ENCODE results near the gene NUP43. TPM values are rescaled to one million over a fixed set of nuclear protein-coding genes. Genes with fewer than 3 reads are reported as not detected.
"Not testable (repeated sequence)": the region's sequence is repeated elsewhere in the genome, so short reads cannot be mapped to it uniquely, and the experiment has no call there.

Gene NUP43
- total RNA-seq, 2 donors from 2014 or later = 77.1 to 98.5 TPM

DNA sequence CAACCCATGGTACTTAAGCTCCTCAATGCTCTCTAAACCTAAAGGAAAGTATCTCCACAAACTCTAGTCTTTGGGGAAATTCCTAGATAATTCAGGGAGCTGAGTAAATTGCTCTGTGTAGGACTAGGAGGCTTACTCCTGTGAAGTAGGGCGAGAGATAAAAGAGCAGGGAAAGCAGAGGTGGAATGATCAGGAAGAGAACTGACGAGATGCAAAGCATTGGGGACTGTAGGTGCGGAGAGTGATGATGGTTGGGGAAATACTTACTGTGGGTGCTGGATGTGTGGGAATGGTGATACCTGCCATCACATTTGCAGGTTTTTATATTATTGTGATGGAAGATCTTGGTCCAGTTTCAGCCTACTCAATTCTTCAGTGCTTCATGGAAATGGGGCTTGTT is 26.8 kb downstream of the NUP43 start:
- no peak for ATAC-seq

GRCh38 chr6:149717588-149718458 is 28.5 kb downstream of the NUP43 start, which contains the start of gene LATS1:
TSS of gene LATS1 (minus strand) at chr6:149718101. CDS start at chr6:149702126, 15,975 bp downstream.
- H3K27ac Mint-ChIP-seq = peak within 1 kb of the TSS; percentile 98 to 99
- DNase-seq (ENCODE audit: low spot score in 2 of 2) (peak; percentile 84 to 93), ATAC-seq (peak; percentile 89 to 93)
- peaks cover 16 to 19% of the 10 kb centered on the region in 2 donors for H3K36me3 Mint-ChIP-seq
- H3K9me3 Mint-ChIP-seq = no peaks in the 10 kb centered on the region

More for the DNA sequence above, 26.8 kb downstream of the NUP43 start:
- Mint-ChIP-seq H3K36me3 (peaks cover 16 to 19% of the 10 kb centered on the region in 2 donors), H3K27ac (no peak overlapping the region), H3K9me3 (no peaks in the 10 kb centered on the region)
- DNase-seq (ENCODE audit: low spot score in 2 of 2) = no peak

DNA sequence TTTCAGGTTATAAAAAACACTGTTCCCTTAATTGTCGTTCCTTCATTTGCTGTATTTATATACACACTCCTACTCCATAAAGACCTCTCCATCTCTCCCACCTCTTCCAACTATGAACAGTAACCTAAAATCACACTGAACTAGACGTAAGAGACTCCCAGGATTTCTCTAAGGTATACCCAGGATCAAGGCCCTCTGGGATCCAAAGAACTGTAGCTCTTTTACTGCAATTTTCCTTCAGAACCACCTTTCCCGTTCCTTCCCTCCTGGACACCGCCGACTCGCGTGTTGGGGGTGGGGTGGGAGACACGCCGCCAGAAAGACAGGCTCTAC is 29.1 kb downstream of the NUP43 start:
- Mint-ChIP-seq H3K9me3 (no peaks in the 10 kb centered on the region), H3K36me3 (peaks cover 16 to 19% of the 10 kb centered on the region in 2 donors), H3K27ac (peak overlapping the region; percentile 97 to 99)
- DNase-seq (ENCODE audit: low spot score in 2 of 2) = no peak
- ATAC-seq = no peak

- no peaks in the 10 kb centered on the region for H3K9me3 Mint-ChIP-seq
- ATAC-seq (no peak), DNase-seq (ENCODE audit: low spot score in 2 of 2) (no peak)
- peaks cover 16 to 19% of the 10 kb centered on the region in 2 donors for H3K36me3 Mint-ChIP-seq
- peak overlapping the region; percentile 97 to 99 for H3K27ac Mint-ChIP-seq
Observed at GRCh38 chr6:149716181-149716963, 30.0 kb downstream of the NUP43 start.

DNA sequence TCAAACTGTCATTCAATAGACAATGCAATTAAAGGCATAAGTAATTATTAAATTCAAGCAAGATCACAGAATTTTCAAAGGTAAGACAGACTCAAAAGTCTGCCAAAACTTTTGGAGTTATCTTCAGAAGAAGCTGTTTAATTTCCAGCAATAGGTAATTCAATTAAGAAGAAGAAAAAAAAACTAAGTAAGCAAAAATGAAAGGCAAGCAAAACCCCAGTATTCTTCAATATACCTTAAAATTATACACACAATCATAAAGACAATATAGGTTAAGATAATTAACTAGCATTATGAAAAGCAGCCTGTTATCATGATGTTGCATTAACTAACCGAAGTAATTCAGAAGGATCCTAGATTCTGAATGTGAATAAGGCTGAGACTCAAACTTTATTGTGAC is 31.9 kb downstream of the NUP43 start:
- no peak overlapping the region for H3K27ac Mint-ChIP-seq
- no peak for ATAC-seq
- H3K36me3 Mint-ChIP-seq = peaks cover 16 to 19% of the 10 kb centered on the region in 2 donors
- no peak for DNase-seq (ENCODE audit: low spot score in 2 of 2)
- H3K9me3 Mint-ChIP-seq = no peaks in the 10 kb centered on the region

GRCh38 chr6:149711711-149712110 is 34.6 kb downstream of the NUP43 start:
- no peaks in the 10 kb centered on the region for H3K9me3 Mint-ChIP-seq
- H3K27ac Mint-ChIP-seq = peak overlapping the region in 1 of 2 donors; percentile 11
- DNase-seq (ENCODE audit: low spot score in 2 of 2) (no peak), ATAC-seq (no peak)
- peaks cover 5 to 10% of the 10 kb centered on the region in 2 donors for H3K36me3 Mint-ChIP-seq

DNA sequence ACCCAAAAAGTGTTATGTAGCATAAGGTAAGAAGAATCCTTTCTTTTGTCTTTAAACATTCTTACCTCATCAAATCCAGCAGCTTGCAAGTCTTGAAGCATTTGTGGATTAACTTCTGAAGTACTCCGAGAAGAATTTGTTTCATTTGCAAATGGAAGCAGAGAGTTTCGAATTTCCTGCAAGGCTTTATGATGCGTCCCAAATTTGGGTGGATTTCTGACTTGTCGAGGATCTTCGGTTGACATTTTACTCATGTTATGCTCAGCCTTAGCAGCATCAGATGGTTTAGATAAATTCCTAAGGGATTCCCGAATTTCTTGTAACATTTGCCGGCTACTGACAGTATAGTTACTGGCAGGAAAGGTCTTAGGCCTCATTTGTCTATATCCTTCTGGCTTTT is 44.6 kb downstream of the NUP43 start:
- ATAC-seq = no peak
- Mint-ChIP-seq H3K9me3 (no peaks in the 10 kb centered on the region), H3K36me3 (no peaks in the 10 kb centered on the region), H3K27ac (no peak overlapping the region)
- no peak for DNase-seq (ENCODE audit: low spot score in 2 of 2)

GRCh38 chr6:149699150-149699549 is 47.2 kb downstream of the NUP43 start:
- no peak overlapping the region for H3K27ac Mint-ChIP-seq
- no peaks in the 10 kb centered on the region for H3K36me3 Mint-ChIP-seq
- DNase-seq (ENCODE audit: low spot score in 2 of 2) (no peak), ATAC-seq (no peak)
- H3K9me3 Mint-ChIP-seq = no peaks in the 10 kb centered on the region

GRCh38 chr6:149698175-149698574 is 48.2 kb downstream of the NUP43 start:
- DNase-seq (ENCODE audit: low spot score in 2 of 2) (no peak), ATAC-seq (no peak)
- Mint-ChIP-seq H3K27ac (no peak overlapping the region), H3K9me3 (no peaks in the 10 kb centered on the region), H3K36me3 (no peaks in the 10 kb centered on the region)

DNA sequence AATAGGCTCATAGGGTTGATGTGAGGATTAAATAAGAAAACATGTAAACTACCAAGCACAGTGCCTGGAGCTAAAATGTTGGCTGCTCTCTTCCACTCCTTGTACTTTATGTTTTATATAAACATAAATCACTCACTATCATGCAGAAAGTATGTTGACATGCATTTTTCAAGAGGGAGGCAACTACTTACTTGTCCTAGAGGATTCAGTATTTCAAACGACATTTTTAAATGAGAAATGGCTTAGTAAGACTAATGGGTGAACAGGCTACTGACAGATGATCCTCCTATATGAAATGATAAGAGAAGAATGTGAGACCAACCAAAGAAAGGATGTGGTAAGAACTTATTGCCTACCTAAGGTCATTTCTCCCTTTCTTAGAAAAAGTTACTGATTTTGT is 49.4 kb downstream of the NUP43 start:
- no peak for DNase-seq (ENCODE audit: low spot score in 2 of 2)
- H3K27ac Mint-ChIP-seq = no peak overlapping the region

DNA sequence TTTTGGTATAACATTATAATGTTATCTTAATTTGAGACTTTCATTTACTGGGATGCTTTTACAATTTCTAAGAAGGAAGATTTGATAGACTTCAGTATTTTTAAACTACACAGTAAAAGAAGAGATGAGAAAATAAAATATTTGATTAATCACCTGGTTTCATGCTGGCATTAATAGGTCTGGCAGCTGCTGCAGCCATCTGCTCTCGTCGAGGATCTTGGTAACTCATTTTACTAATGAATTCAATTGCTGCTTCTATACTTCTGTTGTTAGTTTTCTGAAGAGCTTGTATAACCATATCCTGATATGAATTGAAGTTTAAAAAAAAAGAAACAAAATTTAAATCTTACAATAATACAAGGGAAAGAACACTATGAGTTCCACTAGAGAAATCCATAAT is 51.4 kb downstream of the NUP43 start:
- Mint-ChIP-seq H3K9me3 (no peaks in the 10 kb centered on the region), H3K27ac (no peak overlapping the region), H3K36me3 (no peaks in the 10 kb centered on the region)
- DNase-seq (ENCODE audit: low spot score in 2 of 2) (no peak), ATAC-seq (no peak)

More for the DNA sequence above, 49.4 kb downstream of the NUP43 start:
- no peak for ATAC-seq
- no peaks in the 10 kb centered on the region for H3K9me3 Mint-ChIP-seq
- H3K36me3 Mint-ChIP-seq = no peaks in the 10 kb centered on the region

- DNase-seq (ENCODE audit: low spot score in 2 of 2) (no peak), ATAC-seq (no peak)
- no peak overlapping the region for H3K27ac Mint-ChIP-seq
- H3K9me3 Mint-ChIP-seq = no peaks in the 10 kb centered on the region
- H3K36me3 Mint-ChIP-seq = no peaks in the 10 kb centered on the region
Observed at GRCh38 chr6:149691201-149691600, 55.1 kb downstream of the NUP43 start.

GRCh38 chr6:149686230-149686629 is 60.1 kb downstream of the NUP43 start:
- peak overlapping the region; percentile 6 to 24 for H3K27ac Mint-ChIP-seq
- no peaks in the 10 kb centered on the region for H3K9me3 Mint-ChIP-seq
- ATAC-seq = peak in 1 of 2 donors; percentile 5
- no peak for DNase-seq (ENCODE audit: low spot score in 2 of 2)
- peaks cover 0 to 13% of the 10 kb centered on the region in 2 donors for H3K36me3 Mint-ChIP-seq

DNA sequence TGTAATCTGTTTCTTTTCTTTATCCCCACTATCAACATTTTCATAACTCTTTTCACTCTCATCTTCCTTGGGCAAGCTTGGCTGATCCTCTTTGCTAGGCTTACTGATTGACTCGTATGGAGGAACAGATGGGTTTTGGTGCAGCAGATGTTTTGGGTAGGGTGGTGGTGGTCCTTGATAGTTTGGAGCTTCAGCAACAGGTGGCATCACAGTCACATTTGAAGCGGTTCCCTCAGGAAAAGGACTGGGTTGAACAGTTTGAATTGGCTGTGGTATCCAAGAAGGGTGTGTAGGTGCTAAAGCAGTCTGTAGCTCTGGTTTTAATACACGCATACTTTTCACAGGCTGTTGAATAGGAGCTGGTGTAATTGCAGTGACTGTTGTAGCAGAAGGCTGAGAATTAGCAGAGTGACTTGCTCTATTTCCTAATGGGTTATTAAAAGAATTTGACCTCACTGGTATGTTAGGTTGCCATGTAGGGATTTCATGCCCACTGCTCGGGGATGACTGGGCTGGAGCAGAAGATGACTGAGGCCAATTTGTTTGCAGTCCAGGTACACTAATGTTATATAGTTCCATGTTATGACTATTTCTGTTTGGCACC is 63.0 kb downstream of the NUP43 start:
- Mint-ChIP-seq H3K27ac (no peak overlapping the region), H3K9me3 (no peaks in the 10 kb centered on the region), H3K36me3 (peaks cover 0 to 19% of the 10 kb centered on the region in 2 donors)
- DNase-seq (ENCODE audit: low spot score in 2 of 2) (no peak), ATAC-seq (no peak)

DNA sequence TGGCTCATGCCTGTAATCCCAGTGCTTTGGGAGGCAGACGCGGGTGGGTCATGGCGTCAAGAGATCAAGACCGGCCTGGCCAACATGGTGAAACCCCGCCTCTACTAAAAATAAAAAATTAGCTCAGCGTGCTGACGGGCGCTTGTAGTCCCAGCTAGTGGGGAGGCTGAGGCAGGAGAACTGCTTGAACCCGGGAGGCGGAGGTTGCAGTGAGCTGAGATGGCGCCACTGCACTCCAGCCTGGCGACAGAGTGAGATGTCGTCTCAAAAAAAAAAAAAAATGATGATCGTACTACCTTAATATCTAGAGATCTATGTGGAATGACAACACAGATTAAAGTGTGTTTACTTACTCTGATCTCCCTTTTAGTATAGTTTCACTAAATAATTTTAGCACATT is 64.5 kb downstream of the NUP43 start:
- H3K27ac Mint-ChIP-seq; DNase-seq (ENCODE audit: low spot score in 2 of 2); H3K9me3 Mint-ChIP-seq; ATAC-seq: not testable (repeated sequence)
- H3K36me3 Mint-ChIP-seq = peaks cover 0 to 25% of the 10 kb centered on the region in 2 donors

- H3K9me3 Mint-ChIP-seq = no peaks in the 10 kb centered on the region
- DNase-seq (ENCODE audit: low spot score in 2 of 2) (no peak), ATAC-seq (no peak)
- peaks cover 0 to 25% of the 10 kb centered on the region in 2 donors for H3K36me3 Mint-ChIP-seq
- peak overlapping the region in 1 of 2 donors; percentile 35 for H3K27ac Mint-ChIP-seq
Observed at GRCh38 chr6:149681209-149681608, 65.1 kb downstream of the NUP43 start.

DNA sequence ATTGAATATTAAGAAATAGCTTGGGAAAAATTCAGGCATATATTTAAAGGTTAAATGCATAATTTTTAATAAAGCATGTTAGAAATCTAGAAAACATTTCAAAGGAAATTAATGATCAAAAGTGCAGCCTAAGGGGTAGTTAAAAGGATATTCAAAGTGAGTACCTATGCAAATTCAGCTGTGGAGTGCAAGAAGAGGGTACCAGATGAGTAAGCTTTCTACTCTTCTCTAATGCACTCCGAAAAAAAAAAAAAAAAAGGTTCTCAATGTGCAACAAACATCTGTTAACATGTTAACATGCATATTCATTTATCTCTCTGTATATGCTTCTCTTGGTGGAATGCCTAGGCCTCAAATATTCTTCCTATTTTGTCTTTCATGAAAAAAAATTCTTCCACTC is 65.8 kb downstream of the NUP43 start:
- Mint-ChIP-seq H3K36me3 (peaks cover 0 to 25% of the 10 kb centered on the region in 2 donors), H3K9me3 (no peaks in the 10 kb centered on the region), H3K27ac (peak overlapping the region in 1 of 2 donors; percentile 35)

More for the DNA sequence above, 65.8 kb downstream of the NUP43 start:
- DNase-seq (ENCODE audit: low spot score in 2 of 2) = no peak
- no peak for ATAC-seq

Measured in activated naive CD4-positive, alpha-beta T cell treated with anti-CD3 and anti-CD28 coated beads, Interleukin-2, amount 50 U/mL, for 72 hours (primary cell).